Caki2 (cell line): Measurements from ENCODE around the gene ZNHIT6. TPM values are rescaled to one million over a fixed set of nuclear protein-coding genes. Genes with fewer than 3 reads are reported as not detected.
"Not testable (repeated sequence)": the region's sequence is repeated elsewhere in the genome, so short reads cannot be mapped to it uniquely, and the experiment has no call there.

Experiments used
- DNase-seq: peaks from one replicate; pipeline ENCODE4 v3.0.0-alpha.2; 2015; ENCODE audit warnings: low read depth
- in situ Hi-C: cut with HindIII; loops from 2 replicates; pipeline ENCODE4 v1.10.0; 2016; ENCODE audit warnings: low sequenced_read_pairs, low pct_unique_long_range_greater_than_20kb, mixed read lengths
- total RNA-seq: library from RNA; depleted of rRNA; stranded (reverse); fragments of >200 nt; shearing (Covaris generic); gene quantifications from 2 replicates; pipeline ENCODE4 v1.2.3, GENCODE V29; 2014; ENCODE audit warnings: low replicate concordance; rRNA removed

Gene ZNHIT6
- total RNA-seq: 8.3 and 10.3 TPM in 2 replicates

DNA sequence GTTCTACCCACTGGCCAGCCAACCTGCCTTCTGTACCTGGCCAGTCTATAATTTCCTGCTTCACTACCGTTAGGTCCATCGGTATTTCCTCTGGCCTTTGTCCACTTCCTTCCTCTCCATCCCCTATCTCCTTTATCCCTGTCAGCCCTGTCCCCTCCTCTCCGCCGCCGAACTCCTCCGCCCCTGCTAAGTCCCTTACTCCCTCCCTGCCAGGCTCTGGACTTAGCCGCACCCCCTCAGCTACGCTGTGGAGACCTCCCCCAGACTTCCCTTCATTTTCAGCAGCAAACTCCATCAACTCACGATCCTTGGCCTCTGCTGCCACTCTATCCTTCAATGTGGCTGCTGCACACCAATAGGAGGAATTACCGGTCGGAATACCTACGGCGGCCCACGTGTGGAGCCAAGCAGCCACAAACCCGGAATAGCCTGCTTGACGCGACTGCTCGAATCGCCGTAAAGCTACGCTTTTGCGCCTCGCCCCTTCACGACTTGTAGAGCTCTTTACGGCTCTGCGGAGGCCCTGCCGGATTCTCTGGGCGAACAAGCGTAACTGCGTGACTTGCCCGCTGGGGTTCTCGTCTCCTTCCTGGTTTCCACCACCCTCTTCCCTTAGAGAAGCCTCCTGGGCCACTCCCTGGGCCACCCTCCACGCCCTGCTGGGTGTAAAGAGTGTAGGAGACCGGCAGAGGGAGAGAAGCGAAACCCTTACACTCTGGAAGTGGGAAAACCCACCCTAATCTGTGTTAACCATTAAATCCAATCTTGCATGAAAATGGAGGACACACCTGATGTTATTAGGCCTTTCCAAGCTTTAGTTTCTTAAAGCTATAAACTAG, at the start of gene ZNHIT6:
Gene ZNHIT6, minus strand, starts transcription at position 444 of the 839 bp plus-strand sequence. Its CDS starts 149 bp downstream, at position 295.
- peak; percentile 98 for DNase-seq
- in situ Hi-C loops: loop anchor here (25.0 kb wide), 1 partner anchor 396 kb away; no protein-coding TSS in a partner anchor

GRCh38 chr1:85756864-85757263, 48.6 kb upstream of the ZNHIT6 start:
- DNase-seq: no peak
- in situ Hi-C loops: no loop called here

DNA sequence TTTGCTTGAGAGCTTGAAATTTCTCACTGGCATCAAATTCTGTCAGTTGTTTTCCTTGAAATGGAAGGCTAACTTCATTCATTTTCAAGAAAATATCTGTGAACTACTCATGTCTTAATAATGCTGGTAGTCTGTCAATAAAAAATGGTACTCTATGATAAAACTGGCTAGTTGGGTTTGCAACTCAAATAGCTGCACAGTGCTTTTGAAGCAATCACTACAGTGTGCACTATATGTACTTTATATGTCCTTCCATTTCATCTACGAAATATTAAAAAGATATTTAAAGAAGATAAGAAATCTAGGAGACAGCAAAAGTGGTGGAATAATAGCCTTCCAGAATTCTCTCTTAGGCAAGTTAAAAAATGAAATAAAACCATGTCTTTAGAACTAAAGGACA, 39.9 kb upstream of the ZNHIT6 start:
- in situ Hi-C loops: no loop called here
- no peak for DNase-seq

GRCh38 chr1:85746777-85747176, 38.5 kb upstream of the ZNHIT6 start:
- no peak for DNase-seq
- in situ Hi-C loops: no loop called here

DNA sequence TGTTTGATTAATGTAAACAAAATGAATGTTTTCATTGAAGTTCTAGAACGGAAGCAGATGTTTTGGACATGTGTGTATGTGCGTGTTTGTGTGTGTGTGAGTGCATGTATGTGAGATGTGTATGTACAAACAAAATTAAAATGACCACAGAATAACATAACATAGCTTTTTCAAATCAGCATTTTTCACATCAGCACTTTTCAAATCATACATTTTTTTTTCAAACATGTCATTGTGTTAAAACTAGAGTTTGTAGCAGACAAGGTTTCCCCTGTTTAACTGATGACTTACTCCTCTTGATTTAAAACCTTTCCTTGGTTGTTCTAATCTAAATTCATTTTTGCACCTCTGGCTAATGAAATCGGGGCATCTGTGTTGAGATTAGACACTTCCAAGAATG, 35.6 kb upstream of the ZNHIT6 start:
- DNase-seq: no peak
- in situ Hi-C loops: no loop called here

- in situ Hi-C loops: no loop called here
- DNase-seq: peak; percentile 75
These were observed 26.7 kb upstream of the ZNHIT6 start for GRCh38 chr1:85734931-85735330.

DNA sequence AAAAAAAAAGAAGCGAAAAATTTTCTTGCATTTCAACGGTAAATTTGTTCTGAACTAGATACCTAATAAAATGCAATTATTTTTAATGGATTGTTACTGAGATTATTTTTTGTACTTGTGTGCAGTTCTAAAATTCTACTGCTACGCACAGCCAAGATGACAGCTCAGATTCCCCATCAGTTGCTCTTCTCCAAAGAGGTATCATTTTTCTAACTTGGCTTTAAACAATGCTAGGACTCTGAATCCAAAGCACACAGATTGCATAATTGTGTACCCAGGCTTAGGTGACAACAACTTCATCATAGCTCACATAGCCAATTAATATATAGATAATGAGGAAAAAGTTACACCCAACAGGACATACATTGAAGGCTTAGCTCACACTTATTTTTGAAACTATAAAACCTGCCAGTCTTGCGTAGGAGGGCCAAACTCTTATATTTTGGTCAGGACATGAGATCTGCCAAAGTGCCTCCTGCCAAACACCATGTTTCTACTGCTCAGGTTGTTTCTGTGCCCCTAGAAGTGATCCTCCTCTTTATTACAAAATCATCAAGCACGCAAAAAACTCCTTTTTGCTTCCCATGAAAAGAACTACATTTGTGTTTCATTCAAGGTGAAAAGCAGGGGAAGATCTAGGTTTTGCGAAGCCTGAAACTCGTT, 10.6 kb upstream of the ZNHIT6 start:
- DNase-seq: no peak
- in situ Hi-C loops: loop anchor here (25.0 kb wide), 1 partner anchor 407 kb away; no protein-coding TSS in a partner anchor

- in situ Hi-C loops: loop anchor here (25.0 kb wide), 1 partner anchor 402 kb away; no protein-coding TSS in a partner anchor
- not testable (repeated sequence) for DNase-seq
These were observed 6.3 kb upstream of the ZNHIT6 start for GRCh38 chr1:85714418-85715114.

DNA sequence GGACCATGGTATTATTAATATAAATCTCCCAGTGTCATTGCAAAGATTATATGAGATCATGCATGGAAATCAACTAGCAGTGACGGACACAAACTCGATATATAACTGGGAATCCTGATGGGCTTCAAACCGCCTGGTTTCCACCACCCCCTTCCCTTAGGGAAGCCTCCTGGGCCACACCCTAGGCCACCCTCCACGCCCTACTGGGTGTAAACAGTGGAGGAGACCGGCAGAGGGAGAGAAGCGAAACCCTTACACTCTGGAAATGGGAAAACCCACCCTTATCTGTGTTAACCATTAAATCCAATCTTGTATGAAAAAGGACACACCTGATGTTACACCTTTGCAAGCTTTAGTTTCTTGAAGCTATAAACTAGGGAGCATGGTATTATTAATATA, 595 bp upstream of the ZNHIT6 start:
- in situ Hi-C loops: loop anchor here (25.0 kb wide), 1 partner anchor 397 kb away; no protein-coding TSS in a partner anchor
- DNase-seq: no peak

DNA sequence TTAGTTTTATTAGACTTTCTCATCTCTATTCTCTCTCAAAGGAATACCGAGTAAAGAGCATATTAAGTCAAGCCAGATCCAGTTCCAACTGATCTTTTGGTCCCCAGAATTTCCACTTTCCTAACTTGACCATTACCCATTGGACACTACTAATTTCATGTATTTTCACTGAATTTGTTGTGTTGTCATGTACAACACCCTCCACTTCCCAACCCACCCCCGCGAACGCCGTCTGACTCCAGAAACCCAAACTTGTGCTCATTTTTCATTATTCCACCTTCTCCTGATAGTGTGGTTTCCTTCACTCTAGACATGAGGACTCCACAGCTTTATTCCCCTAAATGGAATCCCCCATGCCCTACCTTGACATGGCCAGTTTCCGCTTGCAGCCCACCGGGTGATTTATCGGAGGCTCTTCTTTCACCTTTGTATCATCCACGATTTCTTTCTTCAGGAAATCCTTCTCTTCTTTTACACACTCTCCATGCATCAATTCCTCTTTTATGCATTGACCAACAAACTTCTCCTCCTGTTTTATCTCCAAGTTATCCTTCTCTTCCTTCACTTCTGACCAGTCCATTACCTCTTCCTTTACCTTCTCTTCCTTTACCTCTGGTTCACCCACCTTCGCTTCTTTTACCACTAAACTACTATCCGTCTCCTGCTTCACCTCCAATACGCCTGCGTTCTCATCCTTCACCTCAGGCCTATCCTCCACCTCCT, 805 bp downstream of the ZNHIT6 start:
- DNase-seq: no peak
- in situ Hi-C loops: loop anchor here (25.0 kb wide), 1 partner anchor 395 kb away; no protein-coding TSS in a partner anchor

- in situ Hi-C loops: loop anchor here (25.0 kb wide), 1 partner anchor 394 kb away; no protein-coding TSS in a partner anchor
- DNase-seq: no peak
These were observed 2.3 kb downstream of the ZNHIT6 start for GRCh38 chr1:85705940-85706339.

DNA sequence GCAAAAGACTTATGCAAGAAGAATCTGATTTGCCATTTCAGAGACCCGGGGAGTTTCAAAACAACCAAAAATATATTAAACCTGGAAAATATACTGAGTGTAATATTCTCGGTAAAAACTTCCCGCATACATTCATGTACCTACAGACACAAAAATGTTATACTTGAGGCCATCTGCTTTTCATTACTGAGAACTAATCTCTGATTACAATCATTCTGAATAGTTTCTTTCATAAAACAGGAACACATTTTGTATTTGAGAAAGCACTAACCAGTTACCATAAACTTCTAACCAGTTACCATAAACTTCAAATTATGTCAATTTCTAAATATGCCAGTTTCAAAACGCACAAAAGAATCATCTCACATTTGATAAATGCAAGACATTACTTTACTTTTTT, 7.8 kb downstream of the ZNHIT6 start:
- in situ Hi-C loops: loop anchor here (25.0 kb wide), 1 partner anchor 388 kb away; no protein-coding TSS in a partner anchor
- DNase-seq: no peak

- no peak for DNase-seq
- in situ Hi-C loops: loop anchor here (25.0 kb wide), 2 partner anchors 111 to 211 kb away; partner anchors contain the start of gene CCN1
These were observed 10.3 kb downstream of the ZNHIT6 start for GRCh38 chr1:85697895-85698294.

DNA sequence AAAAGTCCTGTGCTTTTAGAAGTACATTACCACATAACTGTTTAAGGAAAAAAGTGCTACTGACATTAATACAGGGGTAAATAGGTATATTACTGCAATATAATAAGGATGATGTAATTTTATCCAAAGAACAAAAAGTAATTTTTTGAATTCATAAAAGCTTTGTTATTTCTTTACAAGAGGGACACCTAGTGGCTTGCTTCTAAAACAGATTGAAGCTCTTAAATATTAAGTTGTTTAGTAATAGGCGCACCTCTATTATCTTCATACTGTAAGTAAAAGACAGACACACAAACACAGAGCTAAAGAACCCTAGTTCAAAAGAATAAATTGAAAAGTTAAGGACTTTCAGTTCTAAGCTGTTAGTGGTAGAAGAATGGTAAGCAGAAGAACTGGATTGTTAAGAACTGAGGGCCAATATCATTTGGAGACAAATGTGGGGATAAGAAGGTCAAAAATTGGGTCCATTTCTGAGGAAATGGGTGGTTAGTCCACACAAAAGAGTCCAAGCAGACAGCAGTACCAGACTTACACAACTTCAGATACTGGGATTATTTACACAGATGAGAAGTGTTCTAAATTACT, 15.4 kb downstream of the ZNHIT6 start:
- peak; percentile 18 for DNase-seq
- in situ Hi-C loops: loop anchor here (25.0 kb wide), 2 partner anchors 106 to 206 kb away; partner anchors contain the start of gene CCN1

DNA sequence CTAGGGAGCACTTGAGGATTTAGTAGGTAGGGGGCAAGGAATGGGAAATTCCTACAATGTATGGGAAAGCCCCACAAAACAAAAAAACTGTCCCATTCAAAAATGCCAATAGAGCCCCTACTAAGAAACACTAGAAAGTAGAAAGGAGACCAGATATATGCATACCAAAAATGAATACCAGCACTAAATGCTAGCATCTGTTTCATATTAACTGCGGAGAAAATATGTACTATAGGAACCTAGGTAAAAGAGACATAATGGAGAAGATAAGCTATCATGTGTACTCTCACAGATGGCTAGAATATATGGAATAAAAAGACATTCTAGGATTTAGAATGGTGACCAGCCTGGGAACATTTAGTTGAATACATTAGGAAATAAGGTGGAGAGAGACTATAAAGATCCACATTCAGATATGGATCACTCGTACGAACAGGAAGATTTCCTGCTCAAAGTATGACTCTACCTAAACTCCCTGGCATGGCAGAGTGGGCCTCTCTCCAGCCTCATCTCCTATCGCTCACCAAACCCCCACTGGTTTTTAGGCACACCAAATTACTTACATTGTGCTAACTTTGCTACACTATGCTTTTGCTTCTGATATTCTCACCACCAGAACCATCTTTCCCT, 18.3 kb downstream of the ZNHIT6 start:
- in situ Hi-C loops: loop anchor here (25.0 kb wide), 2 partner anchors 103 to 203 kb away; partner anchors contain the start of gene CCN1
- no peak for DNase-seq

- no peak for DNase-seq
- in situ Hi-C loops: loop anchor here (25.0 kb wide), 2 partner anchors 96 to 196 kb away; partner anchors contain the start of gene CCN1
These were observed 24.8 kb downstream of the ZNHIT6 start for GRCh38 chr1:85683292-85684025.
